ENCODE results near the gene GPR153. TPM values are rescaled to one million over a fixed set of nuclear protein-coding genes. Genes with fewer than 3 reads are reported as not detected.

GPR153 gene
- total RNA-seq, 4 donors from 2014 or later: 5.6 to 16.1 (median 14.2) TPM

DNA sequence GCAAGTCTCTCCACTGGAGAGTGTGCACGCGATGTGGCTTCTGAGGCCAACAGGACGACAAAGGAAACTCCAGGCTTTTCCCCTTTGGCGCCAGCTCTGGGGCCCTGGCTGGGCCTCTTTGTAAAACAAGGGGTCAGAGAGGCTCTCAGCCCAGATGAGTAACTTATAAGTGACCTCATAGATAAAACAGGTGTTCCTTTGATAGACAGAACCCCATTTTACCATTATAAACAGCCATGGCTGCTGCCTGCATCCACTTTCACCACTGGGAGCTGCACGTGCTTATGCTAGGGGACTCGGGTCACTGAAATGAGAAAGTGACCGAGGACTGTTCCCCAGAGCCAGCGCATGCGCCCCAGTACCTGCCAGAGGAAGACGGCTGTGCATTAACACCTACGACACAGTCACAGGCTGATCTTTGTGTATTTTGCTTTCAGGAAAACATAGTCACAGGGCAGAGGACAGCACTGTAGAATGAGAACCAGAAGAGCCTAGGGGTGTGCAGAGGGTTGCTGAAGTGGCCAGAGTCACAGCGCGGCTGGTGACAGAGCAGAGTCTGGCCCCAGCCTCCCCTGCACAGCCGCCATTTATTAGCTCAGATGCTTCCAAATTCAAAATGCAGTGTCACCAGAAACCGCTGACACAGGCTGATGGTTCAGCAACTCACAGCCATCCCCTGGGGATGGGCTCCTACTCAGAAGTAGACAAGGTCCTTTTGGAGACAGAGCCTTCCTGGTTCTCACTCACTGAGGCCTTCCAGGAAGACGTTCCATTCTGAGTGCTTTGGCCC lies 42.3 kb downstream of the GPR153 start:
- TF ChIP-seq POLR2A (IDR thresholded peaks at IDR 0.05): no peak
- Histone ChIP-seq H3K9me3 (no peaks in the 10 kb centered on the region), H3K27ac (no peak overlapping the region), H3K4me1 (peaks cover 23% of the 10 kb centered on the region), H3K36me3 (peaks cover under 1% of the 10 kb centered on the region), H3K27me3 (no peaks in the 10 kb centered on the region), H3K4me3 (no peak overlapping the region)
- no peak for DNase-seq (ENCODE audit: low spot score in 2 of 2)
- 90% methylated on average over 14 of the region's 16 CpGs for WGBS

GRCh38 chr1:6212193-6212959 lies 48.5 kb downstream of the GPR153 start:
- no peak overlapping the region for H3K27ac ChIP-seq
- peaks cover 16% of the 10 kb centered on the region for H3K4me1 ChIP-seq
- H3K4me3 ChIP-seq: no peak overlapping the region
- H3K9me3 ChIP-seq: no peaks in the 10 kb centered on the region
- H3K27me3 ChIP-seq: peaks cover 13% of the 10 kb centered on the region
- no peaks in the 10 kb centered on the region for H3K36me3 ChIP-seq
- 60% methylated on average over 1 of the region's 20 CpGs for WGBS
- TF ChIP-seq POLR2AphosphoS5 (IDR thresholded peaks at IDR 0.05): no peak
- no peak for DNase-seq (ENCODE audit: low spot score in 2 of 2)

GRCh38 chr1:6211731-6212130 lies 49.2 kb downstream of the GPR153 start:
- no peak overlapping the region for H3K4me3 ChIP-seq
- 81% methylated on average over 14 of the region's 16 CpGs for WGBS

GRCh38 chr1:6210591-6211355 lies 50.1 kb downstream of the GPR153 start:
- WGBS: 98% methylated on average over 11 of the region's 29 CpGs
- no peak overlapping the region for H3K4me3 ChIP-seq
- peaks cover 31% of the 10 kb centered on the region for H3K4me1 ChIP-seq
- TF ChIP-seq POLR2AphosphoS5 (IDR thresholded peaks at IDR 0.05) (no peak), EP300 (IDR thresholded peaks at IDR 0.05) (no peak), POLR2A (IDR thresholded peaks at IDR 0.05) (no peak)
- TF ChIP-seq, protein P1, sequence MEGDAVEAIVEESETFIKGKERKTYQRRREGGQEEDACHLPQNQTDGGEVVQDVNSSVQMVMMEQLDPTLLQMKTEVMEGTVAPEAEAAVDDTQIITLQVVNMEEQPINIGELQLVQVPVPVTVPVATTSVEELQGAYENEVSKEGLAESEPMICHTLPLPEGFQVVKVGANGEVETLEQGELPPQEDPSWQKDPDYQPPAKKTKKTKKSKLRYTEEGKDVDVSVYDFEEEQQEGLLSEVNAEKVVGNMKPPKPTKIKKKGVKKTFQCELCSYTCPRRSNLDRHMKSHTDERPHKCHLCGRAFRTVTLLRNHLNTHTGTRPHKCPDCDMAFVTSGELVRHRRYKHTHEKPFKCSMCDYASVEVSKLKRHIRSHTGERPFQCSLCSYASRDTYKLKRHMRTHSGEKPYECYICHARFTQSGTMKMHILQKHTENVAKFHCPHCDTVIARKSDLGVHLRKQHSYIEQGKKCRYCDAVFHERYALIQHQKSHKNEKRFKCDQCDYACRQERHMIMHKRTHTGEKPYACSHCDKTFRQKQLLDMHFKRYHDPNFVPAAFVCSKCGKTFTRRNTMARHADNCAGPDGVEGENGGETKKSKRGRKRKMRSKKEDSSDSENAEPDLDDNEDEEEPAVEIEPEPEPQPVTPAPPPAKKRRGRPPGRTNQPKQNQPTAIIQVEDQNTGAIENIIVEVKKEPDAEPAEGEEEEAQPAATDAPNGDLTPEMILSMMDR (IDR thresholded peaks at IDR 0.05): no peak
- no peaks in the 10 kb centered on the region for H3K9me3 ChIP-seq
- H3K27ac ChIP-seq: no peak overlapping the region
- DNase-seq (ENCODE audit: low spot score in 2 of 2): no peak
- H3K27me3 ChIP-seq: peaks cover 28% of the 10 kb centered on the region
- no peaks in the 10 kb centered on the region for H3K36me3 ChIP-seq

More at GRCh38 chr1:6211731-6212130, 49.2 kb downstream of the GPR153 start:
- Histone ChIP-seq H3K27me3 (peaks cover 19% of the 10 kb centered on the region), H3K36me3 (no peaks in the 10 kb centered on the region), H3K27ac (no peak overlapping the region), H3K9me3 (no peaks in the 10 kb centered on the region), H3K4me1 (peaks cover 22% of the 10 kb centered on the region)
- DNase-seq (ENCODE audit: low spot score in 2 of 2): no peak
- TF ChIP-seq POLR2AphosphoS5 (IDR thresholded peaks at IDR 0.05) (no peak), EP300 (IDR thresholded peaks at IDR 0.05) (no peak), POLR2A (IDR thresholded peaks at IDR 0.05) (no peak)

DNA sequence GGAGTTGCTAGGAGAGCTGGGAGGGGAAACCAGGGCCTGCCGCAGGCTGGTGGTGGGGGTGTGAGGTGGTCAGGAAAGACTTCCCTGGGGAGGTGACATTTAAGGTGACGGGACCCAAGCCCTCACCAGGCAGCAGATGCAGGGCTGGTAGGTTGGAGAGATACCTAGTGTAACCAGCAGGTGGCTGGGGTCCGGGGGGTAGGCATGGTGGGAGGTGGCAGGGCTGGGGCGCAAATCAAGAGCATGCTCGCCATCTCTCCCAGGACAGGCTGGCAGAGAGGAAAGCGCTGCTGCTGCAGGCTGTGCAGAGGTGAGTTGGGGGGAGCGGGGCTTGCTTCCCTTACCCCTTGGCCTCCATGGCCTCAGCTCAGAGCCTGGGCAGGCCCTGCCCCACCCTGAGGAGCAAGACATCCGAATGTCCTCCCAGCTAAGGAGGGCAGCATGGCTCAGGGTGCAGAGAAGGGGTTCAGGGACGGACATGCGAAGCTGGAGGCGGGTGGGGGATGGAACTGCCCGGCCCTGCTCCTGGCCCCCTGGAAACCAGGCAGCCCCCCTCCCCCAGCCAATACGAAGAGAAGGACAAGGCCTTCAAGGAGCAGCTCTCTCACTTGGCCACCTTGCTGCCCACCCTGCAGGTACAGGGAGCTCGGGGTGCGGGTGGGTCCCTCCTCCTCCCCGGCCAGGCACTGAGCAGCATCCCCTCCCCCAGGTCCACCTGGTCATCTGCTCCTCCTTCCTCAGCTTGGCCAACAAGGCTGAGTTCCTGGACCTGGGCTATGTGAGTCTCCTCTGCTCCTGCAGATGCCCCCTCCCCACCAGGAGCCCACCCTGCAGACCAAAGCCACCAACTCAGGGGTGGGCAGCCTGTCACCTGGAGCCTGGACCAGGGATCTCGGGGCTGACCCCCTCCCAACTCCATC lies 51.0 kb downstream of the GPR153 start:
- Histone ChIP-seq H3K27ac (no peak overlapping the region), H3K27me3 (peaks cover 32% of the 10 kb centered on the region), H3K9me3 (no peaks in the 10 kb centered on the region), H3K4me1 (peaks cover 40% of the 10 kb centered on the region), H3K36me3 (no peaks in the 10 kb centered on the region), H3K4me3 (no peak overlapping the region)
- DNase-seq (ENCODE audit: low spot score in 2 of 2): no peak
- 75% methylated on average over 5 of the region's 17 CpGs for WGBS
- TF ChIP-seq POLR2A (IDR thresholded peaks at IDR 0.05): no peak
- TF ChIP-seq, protein P1 (IDR thresholded peaks at IDR 0.05): no peak
- TF ChIP-seq POLR2AphosphoS5 (IDR thresholded peaks at IDR 0.05): no peak
- no peak for TF ChIP-seq EP300 (IDR thresholded peaks at IDR 0.05)

Measured in suprapubic skin (tissue), 4 donors.